Ramos (cell line): Measurements from ENCODE around the gene BTBD9.

Source experiments
- in situ Hi-C: fragments of 300-500 bp; cut with MboI; formaldehyde crosslinking; loops from one replicate; pipeline ENCODE4 v1.14.3; 2022; ENCODE audit warnings: low sequenced_read_pairs; ENCODE audit not compliant: unreplicated experiment

BTBD9 gene

GRCh38 chr6:38326837-38327236 is 312.9 kb downstream of the BTBD9 start:
- in situ Hi-C loops = no loop called here

GRCh38 chr6:38323216-38323615 is 316.5 kb downstream of the BTBD9 start:
- in situ Hi-C loops = no loop called here

GRCh38 chr6:38322138-38322537 is 317.6 kb downstream of the BTBD9 start:
- in situ Hi-C loops = no loop called here

DNA sequence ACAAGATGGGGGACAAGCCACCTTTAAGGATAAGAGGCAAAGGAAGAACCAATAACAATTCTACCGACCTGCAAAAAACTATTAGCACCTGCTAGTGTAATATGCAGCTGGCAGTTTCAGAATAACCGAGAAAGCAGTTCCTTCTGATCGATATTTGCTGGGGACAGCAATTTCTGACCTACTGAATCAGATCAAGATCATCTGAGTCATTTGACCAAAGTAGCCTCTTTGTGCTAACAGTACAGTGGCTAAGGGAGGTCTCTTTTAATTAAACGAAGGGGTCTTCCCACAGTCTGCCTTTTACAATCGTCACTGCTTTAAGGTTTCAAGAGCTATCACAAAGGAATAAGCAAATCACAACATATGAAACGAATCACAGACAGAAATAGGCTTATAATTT is 318.9 kb downstream of the BTBD9 start:
- in situ Hi-C loops = no loop called here

- in situ Hi-C loops = no loop called here
Measured at GRCh38 chr6:38320358-38320757, 319.4 kb downstream of the BTBD9 start.

- in situ Hi-C loops = no loop called here
Measured at GRCh38 chr6:38319256-38320212, 320.2 kb downstream of the BTBD9 start.

DNA sequence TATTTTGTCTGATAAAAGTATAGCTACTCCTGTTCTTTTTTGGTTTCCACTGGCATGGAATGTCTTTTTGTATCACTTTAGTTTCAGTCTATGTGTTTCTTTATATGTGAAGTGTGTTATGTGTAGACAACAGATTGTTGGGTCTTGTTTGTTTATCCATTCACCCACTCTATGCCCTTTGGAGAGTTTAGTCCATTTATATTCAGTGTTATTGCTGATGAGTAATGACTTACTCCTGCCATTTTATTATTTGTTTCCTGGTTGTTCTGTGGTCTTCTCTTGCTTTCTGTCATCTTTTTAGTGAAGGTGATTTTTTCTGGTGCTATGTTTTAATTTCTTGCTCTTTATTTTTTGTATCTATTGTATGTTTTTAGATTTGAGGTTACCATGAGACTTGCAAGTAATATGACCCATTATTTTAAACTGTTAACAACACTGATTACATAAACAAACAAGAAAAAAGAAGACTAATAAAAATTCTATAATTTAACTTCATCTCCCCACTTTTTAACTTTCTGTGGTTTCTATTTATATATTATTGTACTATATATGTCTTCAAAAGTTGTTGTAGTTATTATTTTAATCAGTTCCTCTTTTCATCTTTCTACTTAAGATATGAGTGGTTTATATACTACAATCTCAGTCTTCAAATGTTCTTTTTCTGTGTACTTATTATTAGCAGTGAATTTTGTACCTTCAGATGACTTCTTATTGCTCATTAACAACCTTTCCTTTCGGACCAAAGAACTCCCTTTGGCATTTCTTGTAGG is 323.4 kb downstream of the BTBD9 start:
- in situ Hi-C loops = no loop called here

GRCh38 chr6:38311201-38311600 is 328.5 kb downstream of the BTBD9 start:
- in situ Hi-C loops = no loop called here

DNA sequence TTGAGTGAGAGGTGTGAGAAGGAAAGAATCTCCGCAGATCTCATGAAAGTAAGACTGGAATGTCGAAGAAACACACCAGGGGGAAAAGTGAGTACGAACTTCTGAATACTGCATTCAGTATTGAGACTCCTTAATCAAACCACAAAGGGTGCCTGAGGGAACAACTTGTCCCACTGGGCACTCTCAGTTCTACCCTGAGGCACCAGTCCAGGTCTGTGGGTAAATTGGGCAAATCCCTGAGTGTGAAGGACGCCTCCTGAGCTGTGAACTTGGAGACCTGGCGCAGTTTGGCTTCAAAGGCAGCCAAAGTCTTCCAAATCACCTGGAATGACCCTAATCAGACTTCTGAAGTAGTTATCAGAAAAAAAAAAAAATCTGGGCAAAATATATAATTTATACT is 329.7 kb downstream of the BTBD9 start:
- in situ Hi-C loops = no loop called here

- in situ Hi-C loops = no loop called here
Measured at GRCh38 chr6:38307740-38308139, 332.0 kb downstream of the BTBD9 start.

GRCh38 chr6:38306931-38307330 is 332.8 kb downstream of the BTBD9 start:
- in situ Hi-C loops = no loop called here

- in situ Hi-C loops = no loop called here
Measured at GRCh38 chr6:38305995-38306681, 333.6 kb downstream of the BTBD9 start.

GRCh38 chr6:38302838-38303237 is 336.9 kb downstream of the BTBD9 start:
- in situ Hi-C loops = no loop called here

DNA sequence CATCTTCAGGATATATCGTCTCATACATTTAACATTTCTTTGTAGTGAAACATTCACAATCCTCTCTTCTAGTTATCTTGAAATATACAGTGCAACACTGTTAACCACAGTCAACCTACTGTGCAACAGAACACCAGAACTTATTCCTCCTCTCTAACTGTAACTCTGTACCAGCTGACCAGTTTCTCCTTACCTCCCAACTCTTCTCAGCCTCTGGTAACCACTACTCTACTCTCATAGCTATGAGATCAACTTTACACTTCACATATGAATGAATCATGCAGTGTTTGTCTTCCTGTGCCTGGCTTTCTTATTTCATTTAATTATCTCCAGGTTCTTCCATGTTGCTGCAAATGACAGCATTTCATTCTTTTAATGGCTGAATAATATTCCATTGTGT is 337.6 kb downstream of the BTBD9 start:
- in situ Hi-C loops = no loop called here

DNA sequence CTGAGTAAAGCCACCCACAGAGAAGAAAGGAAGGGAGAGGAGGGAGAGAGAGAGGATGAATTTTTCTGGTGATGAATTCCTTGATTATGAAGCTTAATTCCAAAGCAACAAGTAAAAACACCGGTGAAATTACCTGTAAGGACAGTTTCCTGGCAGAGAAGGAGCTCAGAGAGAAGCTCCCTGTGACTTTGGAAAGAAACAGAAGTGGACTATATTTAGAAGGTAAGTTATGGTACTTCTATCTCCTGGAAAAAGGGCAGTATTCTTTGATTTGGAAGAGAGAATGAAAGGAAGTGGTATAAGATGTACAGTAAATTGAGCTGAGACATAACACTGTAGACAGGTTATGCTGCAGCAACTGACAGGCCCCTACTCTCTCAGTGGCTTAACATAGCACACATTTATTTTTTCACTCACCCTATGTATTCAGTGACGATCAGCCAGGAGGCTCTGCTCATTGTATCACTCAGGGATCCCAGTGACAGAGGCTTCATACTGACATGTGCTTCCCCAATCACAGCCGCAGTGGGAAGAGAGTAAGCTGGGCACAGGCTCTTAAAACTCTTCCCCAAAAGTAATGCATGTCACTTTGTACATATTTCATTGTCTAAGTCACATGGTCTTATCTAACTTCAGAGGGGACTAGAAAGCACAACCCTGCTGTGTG is 349.5 kb downstream of the BTBD9 start:
- in situ Hi-C loops = no loop called here

GRCh38 chr6:38287487-38287886 is 352.2 kb downstream of the BTBD9 start:
- in situ Hi-C loops = no loop called here

- in situ Hi-C loops = no loop called here
Measured at GRCh38 chr6:38284802-38285394, 354.8 kb downstream of the BTBD9 start.

- in situ Hi-C loops = no loop called here
Measured at GRCh38 chr6:38283734-38284362, 355.9 kb downstream of the BTBD9 start.

DNA sequence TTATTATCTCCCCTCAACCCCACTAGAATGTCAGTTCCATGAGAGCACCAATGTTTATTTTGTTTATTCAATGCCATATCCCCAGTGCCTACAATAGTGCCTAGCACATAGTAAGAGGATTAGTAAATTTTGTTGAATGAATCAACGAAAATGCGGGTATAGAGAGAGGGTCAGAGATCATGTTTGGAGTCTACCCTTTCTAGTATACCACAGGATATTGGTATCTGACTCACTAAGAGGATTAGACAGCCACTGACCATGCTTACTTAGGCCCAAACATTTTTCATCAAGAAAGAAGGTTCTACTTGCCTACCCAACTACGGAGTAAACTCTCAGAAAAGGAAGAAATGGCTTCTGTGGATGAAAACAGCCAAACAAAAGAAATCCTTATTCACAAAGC is 356.8 kb downstream of the BTBD9 start:
- in situ Hi-C loops = no loop called here
